GM23338 (cell line): ENCODE results near the gene TRPM3.

ENCODE experiments used
- EZH2 ChIP-seq: fragments of 200-600 bp; sonication (generic); IDR thresholded peaks from one replicate; pipeline ENCODE4 v1.8.0; 2017; ENCODE audit warnings: antibody characterized with exemption, mild to moderate bottlenecking, low read depth; ENCODE audit not compliant: unreplicated experiment
- EZH2phosphoT487 ChIP-seq: fragments of 200-600 bp; sonication (generic); IDR thresholded peaks from one replicate; pipeline ENCODE4 v1.8.1; 2018; ENCODE audit warnings: antibody characterized with exemption; ENCODE audit not compliant: unreplicated experiment
- POLR2AphosphoS5 ChIP-seq: IDR thresholded peaks from 2 replicates; pipeline ENCODE4 v1.6.1; 2016; ENCODE audit warnings: antibody characterized with exemption, low read depth
- TF ChIP-seq, protein P1 (sequence below), 2 experiments: fragments of 200-600 bp in 1 of 2; sonication (generic) in 1 of 2; conservative IDR thresholded peaks; 2 replicates each; pipeline versions ENCODE4 v1.5.1 to v1.6.1; 2016 to 2017; ENCODE audit warnings: antibody characterized with exemption in 2 of 2, low read depth in 2 of 2, mild to moderate bottlenecking in 2 of 2, moderate library complexity in 1 of 2

DNA sequence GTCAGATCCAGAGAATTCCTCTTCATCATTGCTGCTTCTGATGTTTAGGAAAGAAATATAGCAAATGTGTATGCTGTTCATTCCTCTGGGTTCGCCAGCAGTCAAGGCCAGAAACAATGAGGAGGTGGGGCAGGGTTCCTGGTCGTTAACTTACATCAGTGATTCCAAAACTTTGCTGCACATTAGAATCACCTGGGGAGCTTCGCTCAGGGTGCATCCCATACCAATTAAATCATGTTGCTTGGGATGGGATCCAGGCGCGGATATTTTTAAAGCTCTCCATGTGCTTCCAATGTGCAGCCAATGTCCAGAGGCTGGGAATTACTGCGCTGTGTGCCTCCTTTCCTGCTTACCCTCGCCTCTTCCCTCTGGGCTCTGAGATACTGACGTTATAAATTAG, 479.1 kb downstream of the TRPM3 start:
- no peak for TF ChIP-seq EZH2
- TF ChIP-seq, protein P1, sequence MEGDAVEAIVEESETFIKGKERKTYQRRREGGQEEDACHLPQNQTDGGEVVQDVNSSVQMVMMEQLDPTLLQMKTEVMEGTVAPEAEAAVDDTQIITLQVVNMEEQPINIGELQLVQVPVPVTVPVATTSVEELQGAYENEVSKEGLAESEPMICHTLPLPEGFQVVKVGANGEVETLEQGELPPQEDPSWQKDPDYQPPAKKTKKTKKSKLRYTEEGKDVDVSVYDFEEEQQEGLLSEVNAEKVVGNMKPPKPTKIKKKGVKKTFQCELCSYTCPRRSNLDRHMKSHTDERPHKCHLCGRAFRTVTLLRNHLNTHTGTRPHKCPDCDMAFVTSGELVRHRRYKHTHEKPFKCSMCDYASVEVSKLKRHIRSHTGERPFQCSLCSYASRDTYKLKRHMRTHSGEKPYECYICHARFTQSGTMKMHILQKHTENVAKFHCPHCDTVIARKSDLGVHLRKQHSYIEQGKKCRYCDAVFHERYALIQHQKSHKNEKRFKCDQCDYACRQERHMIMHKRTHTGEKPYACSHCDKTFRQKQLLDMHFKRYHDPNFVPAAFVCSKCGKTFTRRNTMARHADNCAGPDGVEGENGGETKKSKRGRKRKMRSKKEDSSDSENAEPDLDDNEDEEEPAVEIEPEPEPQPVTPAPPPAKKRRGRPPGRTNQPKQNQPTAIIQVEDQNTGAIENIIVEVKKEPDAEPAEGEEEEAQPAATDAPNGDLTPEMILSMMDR (conservative IDR thresholded peaks at IDR 0.05; ENCODE audit: low read depth in 2 of 2) = no peak
- TF ChIP-seq EZH2phosphoT487 = no peak
- no peak for TF ChIP-seq POLR2AphosphoS5
